Heart left ventricle (tissue), 16 donors: ENCODE data around the gene MRTFA. TPM values are rescaled to one million over a fixed set of nuclear protein-coding genes. Genes with fewer than 3 reads are reported as not detected.
"Not testable (repeated sequence)": the region's sequence is repeated elsewhere in the genome, so short reads cannot be mapped to it uniquely, and the experiment has no call there.

Source experiments
- ATAC-seq, 4 donors: fragments of 200-7000 bp; cut with Tn5 transposase; one replicate each; pipeline ENCODE4 v1.9.1; 2020 to 2022; ENCODE audit warnings: moderate library complexity in 4 of 4, mild to moderate bottlenecking in 3 of 4, moderate number of reproducible peaks in 1 of 4
- DNase-seq, 5 donors: peaks; one replicate each; pipeline ENCODE4 v3.0.0-alpha.2; 2020
- H3K27ac ChIP-seq, 12 donors: fragments of 200-600 bp; sonication (generic) in 4 of 12; one replicate each; pipeline versions ENCODE4 v1.5.0 to v1.8.0; 2016 to 2022; ENCODE audit warnings: mild to moderate bottlenecking in 2 of 12
- H3K27me3 ChIP-seq, 9 donors: fragments of 200-600 bp; sonication (generic) in 2 of 9; one replicate each; pipeline versions ENCODE4 v1.5.1 to v1.8.0; 2016 to 2022; ENCODE audit warnings: mild to moderate bottlenecking in 3 of 9
- H3K36me3 ChIP-seq, 9 donors: fragments of 200-600 bp; sonication (generic) in 2 of 9; one replicate each; pipeline versions ENCODE4 v1.5.0 to v1.8.0; 2018 to 2022; ENCODE audit warnings: mild to moderate bottlenecking in 2 of 9
- H3K4me1 ChIP-seq, 12 donors: fragments of 200-600 bp; sonication (generic) in 4 of 12; one replicate each; pipeline versions ENCODE4 v1.5.0 to v1.8.0; 2016 to 2022; ENCODE audit warnings: mild to moderate bottlenecking in 3 of 12
- H3K4me3 ChIP-seq, 12 donors: fragments of 200-600 bp; sonication (generic) in 4 of 12; one replicate each; pipeline versions ENCODE4 v1.5.0 to v1.8.0; 2017 to 2022; ENCODE audit warnings: mild to moderate bottlenecking in 9 of 12, moderate library complexity in 4 of 12
- H3K9me3 ChIP-seq, 12 donors: fragments of 200-600 bp; sonication (generic) in 4 of 12; one replicate each; pipeline versions ENCODE4 v1.5.0 to v1.8.0; 2016 to 2022; ENCODE audit warnings: mild to moderate bottlenecking in 1 of 12
- CTCF ChIP-seq, 12 donors: fragments of 200-600 bp; sonication (generic) in 4 of 12; IDR thresholded peaks; one replicate each; pipeline versions ENCODE4 v1.5.0 to v1.8.0; 2018 to 2022; ENCODE audit warnings: antibody characterized with exemption in 12 of 12, mild to moderate bottlenecking in 5 of 12
- POLR2A ChIP-seq, 2 donors: fragments of 450-650 bp; IDR thresholded peaks; one replicate each; pipeline ENCODE4 v1.6.1; 2017; ENCODE audit warnings: antibody characterized with exemption in 2 of 2, mild to moderate bottlenecking in 2 of 2, moderate library complexity in 2 of 2
- WGBS, 4 donors: extraction: QIAGEN DNeasy Blood & Tissue Kit in 2 of 4; methylation state at CpG; one replicate each; pipeline versions ENCODE4 v1.1.5 to v1.1.7; 2013 to 2018; 5-methylcytosine and 5-hydroxymethylcytosine counted together
- intact Hi-C, 10 donors: fragments of 100-400 bp; cut with DNase I; formaldehyde crosslinking; loops; one replicate each; pipeline versions ENCODE4 v1.11.1 to v1.14.2; 2022
- polyA plus RNA-seq, 2 donors: library from polyadenylated mRNA; stranded (reverse); fragments of 200-250 nt; gene quantifications; one replicate each; pipeline ENCODE4 v1.2.3, GENCODE V29; 2013
- total RNA-seq, 9 donors: library from RNA; depleted of rRNA in 2 of 9; stranded (reverse); fragments of >200 nt in 2 of 9; fragmentation: NEBNext Ultra II Directional in 3 of 9; extraction: Animal tissue kit (Norgen Biotek cat#: 25700) in 3 of 9; gene quantifications; one replicate each; pipeline versions ENCODE4 v1.1.0 to v1.2.4, GENCODE V29; 2016 to 2023
- donor health status: ischemic (EF 13 %, LVEDD 7.1; RV severe dilation, severe dysfunction).
- donor health status: healthy with polysubstance abuse.
- donor health status: DM: no; HTN: yes; CAD: no.
- donor health status: DM: no; HTN: no; CAD: no.
- donor health status: ischemic (EF 25% LVEDD 6.9; RV normal size, moderate dysfunction).
- donor health status: ischemic (EF 25% LVEDD 5.7; RV mildly dilated, moderate dysfunction).
- donor health status: healthy.
- donor health status: DM: yes; HTN: yes; CAD: no.
- donor health status: ischemic (EF 35%, LVEDD 5.7; RV mildly dilated, moderate dysfunction).
- donor health status: nonischemic (EF 11% LVEDD 7.7; RV severe dilation, severe dysfunction).
- donor health status: DM: yes; HTN: yes; CAD: no.
- donor health status: PGD.
- donor health status: ischemic (EF 29% LVEDD 5.4; RV normal size, mild dysfunction).
- donor health status: nonischemic (EF 23%, LVEDD 6.1; RV moderate dilation, normal function).

The MRTFA gene
- total and polyA plus RNA-seq, 11 donors, result 14.0 to 52.6 (median 26.9) TPM

- WGBS, 4 donors, result 83 to 90% (median 87%) methylated on average over 3 of the region's 3 CpGs
- H3K4me3 ChIP-seq, result no peak overlapping the region
- no peak overlapping the region for H3K27ac ChIP-seq
- no peak for ATAC-seq
- intact Hi-C loops, result no loop called here
- no peak for TF ChIP-seq CTCF (IDR thresholded peaks at IDR 0.05)
- TF ChIP-seq POLR2A (IDR thresholded peaks at IDR 0.05), result no peak
- DNase-seq, result no peak
- peaks cover 0 to 12% (median 2%) of the 10 kb centered on the region in 12 donors for H3K4me1 ChIP-seq
- no peaks in the 10 kb centered on the region for H3K27me3 ChIP-seq
- H3K36me3 ChIP-seq, result no peaks in the 10 kb centered on the region
- H3K9me3 ChIP-seq, result no peaks in the 10 kb centered on the region
Observed at GRCh38 chr22:40560551-40560950, 76.0 kb downstream of the MRTFA start.

- no peak for DNase-seq
- TF ChIP-seq POLR2A (IDR thresholded peaks at IDR 0.05) (no peak), CTCF (IDR thresholded peaks at IDR 0.05) (no peak)
- peaks cover 0 to 12% (median 2%) of the 10 kb centered on the region in 12 donors for H3K4me1 ChIP-seq
- no peak for ATAC-seq
- no peaks in the 10 kb centered on the region for H3K27me3 ChIP-seq
- WGBS, 4 donors, result 91 to 97% (median 95%) methylated on average over 2 of the region's 2 CpGs
- intact Hi-C loops, result loop anchor here in 2 of 10 donors (10.0 kb wide), 1 partner anchor 87 kb away; no protein-coding TSS in a partner anchor
- peaks cover 0 to under 1% (median 0%) of the 10 kb centered on the region in 12 donors for H3K9me3 ChIP-seq
- H3K36me3 ChIP-seq, result no peaks in the 10 kb centered on the region
- H3K4me3 ChIP-seq, result no peak overlapping the region
- H3K27ac ChIP-seq, result no peak overlapping the region
Observed at GRCh38 chr22:40557972-40558371, 78.5 kb downstream of the MRTFA start.

- DNase-seq (no peak), ATAC-seq (no peak)
- Histone ChIP-seq H3K27me3 (no peaks in the 10 kb centered on the region), H3K4me1 (peaks cover 0 to 20% (median 4%) of the 10 kb centered on the region in 12 donors), H3K27ac (no peak overlapping the region), H3K36me3 (peaks cover 0 to 8% (median 0%) of the 10 kb centered on the region in 9 donors), H3K4me3 (no peak overlapping the region), H3K9me3 (peaks cover 0 to 6% (median 0%) of the 10 kb centered on the region in 12 donors)
- WGBS, 4 donors, result 69 to 94% (median 80%) methylated on average over 1 of the region's 1 CpG
- intact Hi-C loops, result loop anchor here in 2 of 10 donors (10.0 kb wide), 1 partner anchor 88 kb away; no protein-coding TSS in a partner anchor
- TF ChIP-seq CTCF (IDR thresholded peaks at IDR 0.05) (no peak), POLR2A (IDR thresholded peaks at IDR 0.05) (no peak)
Observed at GRCh38 chr22:40556641-40557040, 79.9 kb downstream of the MRTFA start.

GRCh38 chr22:40554023-40554422 lies 82.5 kb downstream of the MRTFA start:
- 92 to 100% (median 98%) methylated on average over 1 of the region's 1 CpG for WGBS, 4 donors
- intact Hi-C loops, result loop anchor here in 4 of 10 donors (5.0 to 10.0 kb wide), 2 partner anchors 91 to 93 kb away; no protein-coding TSS in a partner anchor
- H3K36me3 ChIP-seq, result peaks cover 0 to 18% (median 0%) of the 10 kb centered on the region in 9 donors

More at GRCh38 chr22:40554023-40554422, 82.5 kb downstream of the MRTFA start:
- not testable (repeated sequence) for H3K27me3 ChIP-seq, H3K4me3 ChIP-seq, H3K9me3 ChIP-seq, ATAC-seq, DNase-seq, H3K27ac ChIP-seq
- peaks cover 0 to 17% (median 5%) of the 10 kb centered on the region in 12 donors for H3K4me1 ChIP-seq
